Measurements from ENCODE around the gene C5orf15.

The C5orf15 gene

DNA sequence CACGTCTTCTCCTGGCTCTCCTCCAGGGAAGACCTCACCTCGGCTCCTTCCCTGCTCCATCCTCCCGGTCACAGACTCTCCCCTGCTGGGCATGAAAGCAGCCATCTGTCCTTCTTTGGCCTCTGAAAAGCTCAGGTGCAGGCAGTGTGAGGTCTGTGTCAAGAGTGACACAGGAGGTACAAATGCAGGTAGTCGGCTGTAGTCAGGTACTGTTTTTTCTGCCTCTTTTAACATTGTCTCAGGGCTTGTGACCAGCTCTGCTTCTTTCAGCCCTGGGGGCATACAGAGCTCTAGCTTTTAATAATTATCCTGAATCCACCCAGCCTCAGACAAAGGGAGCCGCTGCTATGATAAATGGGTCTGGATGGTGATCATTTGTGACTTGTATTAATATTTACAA, 46.4 kb downstream of the C5orf15 start:
- DNase-seq (ENCODE audit: low spot score), result no peak

DNA sequence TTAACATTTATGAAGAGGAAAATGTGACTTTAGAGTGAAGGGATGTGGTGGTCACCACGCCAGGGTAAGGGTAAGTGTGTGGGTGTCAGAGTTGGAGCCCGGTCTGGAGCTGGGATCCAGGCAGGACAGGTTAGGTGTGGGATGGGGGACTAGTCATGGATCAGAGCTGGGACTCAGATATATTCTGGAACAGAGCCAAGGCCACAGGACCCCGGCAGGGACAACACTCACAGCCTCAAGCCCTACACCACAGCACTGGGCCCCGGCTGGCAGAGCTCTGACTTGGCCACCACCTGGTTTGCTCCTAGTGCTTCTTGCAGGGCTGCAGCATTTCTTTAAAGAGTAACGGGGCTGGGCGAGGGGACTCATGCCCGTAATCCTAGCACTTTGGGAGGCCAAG, 47.4 kb downstream of the C5orf15 start:
- no peak for DNase-seq (ENCODE audit: low spot score)

DNA sequence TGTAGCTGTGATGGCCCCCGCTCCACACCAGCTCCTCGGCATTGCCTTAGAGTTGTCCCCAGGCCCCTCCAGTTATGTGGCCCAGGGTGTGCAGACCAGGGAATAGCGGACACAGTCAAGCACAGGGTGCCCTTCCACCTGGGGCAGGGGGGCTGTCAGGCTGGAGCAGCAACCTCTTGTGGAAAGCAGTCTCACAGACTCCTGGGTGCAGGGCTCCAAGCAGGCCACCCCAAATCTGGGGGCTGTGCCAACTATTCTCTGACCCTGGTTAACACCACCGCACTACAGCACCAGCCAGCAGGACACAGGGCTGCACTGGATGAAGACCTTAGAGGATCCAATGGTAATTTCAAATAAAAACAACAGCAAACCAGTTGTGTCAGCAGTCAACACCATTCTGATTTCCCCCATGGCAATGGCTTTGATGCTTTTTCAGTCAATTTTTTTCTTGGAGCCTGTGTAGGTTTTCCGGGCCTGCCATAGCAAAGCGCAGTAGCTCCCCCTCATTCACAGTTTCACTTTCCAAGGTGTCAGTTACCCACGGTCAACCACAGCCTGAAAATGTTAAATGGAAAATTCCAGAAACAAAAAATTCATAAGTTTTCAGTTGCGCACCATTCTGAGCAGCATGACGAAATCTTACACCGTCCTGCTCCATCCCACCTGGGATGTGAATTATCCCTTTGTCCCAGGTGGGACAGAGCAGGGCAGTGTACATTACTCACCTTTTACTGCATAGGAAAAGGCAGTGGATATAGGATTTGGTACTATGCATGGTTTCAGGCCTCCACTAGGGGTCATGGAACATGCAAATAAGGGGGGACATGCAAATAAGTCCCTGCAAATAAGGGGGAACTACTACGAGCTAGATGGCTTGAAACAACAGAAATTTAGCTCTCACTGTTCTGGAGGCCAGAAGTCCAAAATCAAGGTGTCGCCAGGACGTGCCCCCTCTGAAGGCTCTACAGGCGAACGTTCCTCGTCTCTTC, 49.0 kb downstream of the C5orf15 start:
- no peak for DNase-seq (ENCODE audit: low spot score)

DNA sequence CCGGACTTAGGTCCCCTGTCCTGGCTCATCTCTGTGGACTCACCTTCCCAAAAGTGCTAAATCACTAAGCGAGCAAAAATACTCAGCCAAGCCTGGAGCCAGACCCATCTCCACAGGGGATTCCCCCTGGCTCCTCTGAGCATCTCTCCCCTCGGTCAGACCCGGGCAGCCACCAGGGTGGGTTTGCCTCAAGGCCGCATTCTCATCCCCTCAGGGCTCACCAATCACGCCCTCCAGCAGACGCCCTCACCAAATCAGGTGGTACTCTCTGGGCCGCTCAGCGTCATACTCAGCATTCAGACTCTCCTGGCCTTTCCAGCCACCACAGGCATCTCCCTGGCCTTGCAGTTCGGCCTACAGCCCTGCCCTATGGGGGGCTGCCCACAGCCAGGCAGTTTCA, 49.7 kb downstream of the C5orf15 start:
- no peak for DNase-seq (ENCODE audit: low spot score)

DNA sequence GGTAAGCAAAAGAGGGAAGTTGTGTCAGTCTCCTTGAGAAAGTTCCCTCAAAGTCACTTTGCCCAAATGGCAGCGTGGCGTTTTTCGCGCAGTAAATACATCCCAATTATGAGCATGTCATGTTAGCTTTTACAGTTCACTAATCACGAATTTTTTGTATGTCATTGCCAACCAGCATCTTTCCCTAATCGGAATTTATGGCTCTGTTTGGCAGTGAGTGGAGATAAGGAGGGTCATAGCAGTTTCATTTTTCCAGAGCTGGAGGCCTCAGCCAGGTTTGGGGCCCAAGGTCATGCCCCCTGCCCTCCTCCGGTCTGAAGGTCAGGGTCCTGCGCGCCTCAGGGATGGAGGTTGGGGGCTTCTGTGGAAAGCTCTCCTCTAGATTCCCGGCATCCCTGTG, 50.1 kb downstream of the C5orf15 start:
- DNase-seq (ENCODE audit: low spot score), result no peak

DNA sequence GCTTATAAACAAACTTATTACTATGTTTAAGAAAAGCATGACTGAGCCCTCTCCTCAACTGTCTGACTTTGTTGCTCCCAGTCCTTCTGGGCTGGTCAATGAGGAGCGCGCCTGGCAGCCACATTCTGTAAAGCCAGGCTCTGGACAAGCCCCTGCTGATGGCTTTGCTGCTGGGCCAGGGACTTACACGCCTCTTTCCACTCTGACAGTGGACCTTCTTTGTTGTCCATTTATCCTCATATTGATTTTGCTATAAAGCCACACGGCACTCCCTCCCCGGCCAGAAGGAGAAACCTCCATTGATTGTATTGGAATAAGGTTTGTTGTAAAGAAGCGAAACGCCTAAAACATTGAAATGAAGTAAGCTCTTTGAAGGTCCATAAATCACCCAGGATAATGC, 50.6 kb downstream of the C5orf15 start:
- no peak for DNase-seq (ENCODE audit: low spot score)

DNA sequence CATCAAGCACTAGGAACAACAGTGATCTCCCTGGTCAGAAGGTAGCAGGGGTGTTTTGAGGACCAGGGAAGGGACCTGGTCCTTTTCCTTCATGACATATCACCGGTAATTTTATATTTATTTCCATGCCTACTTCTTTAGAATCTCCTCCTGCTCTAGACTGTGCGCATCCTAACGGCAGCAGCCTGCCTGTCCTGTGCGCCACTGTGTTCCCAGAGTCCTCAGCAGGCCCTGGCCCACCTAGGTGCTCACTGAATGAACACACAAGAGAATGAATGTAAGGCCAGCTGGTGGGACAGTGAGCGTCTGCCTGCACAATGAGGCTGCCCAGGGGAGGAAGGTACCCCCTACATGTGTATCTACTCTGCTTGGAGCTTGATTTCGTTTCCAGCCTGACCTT, 51.5 kb downstream of the C5orf15 start:
- no peak for DNase-seq (ENCODE audit: low spot score)

DNA sequence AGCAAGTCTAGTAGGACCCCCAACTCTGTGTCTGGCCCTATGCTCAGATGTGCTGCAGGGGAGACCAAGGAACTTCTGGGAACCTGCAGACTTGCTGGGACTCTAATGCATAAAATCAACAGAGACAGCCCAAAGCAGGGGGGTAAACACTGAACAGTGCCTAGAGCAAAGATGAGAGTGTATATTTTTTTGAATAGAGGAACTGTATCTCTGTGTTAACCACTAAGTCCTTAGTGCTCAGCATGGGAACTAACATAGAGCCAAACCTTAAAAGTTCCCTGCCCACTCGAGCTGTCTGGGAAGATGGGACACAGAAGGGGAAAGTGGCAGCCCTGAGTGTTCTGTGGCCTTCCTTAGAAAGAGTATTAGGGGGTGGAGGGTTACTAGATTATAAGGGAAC, 51.9 kb downstream of the C5orf15 start:
- DNase-seq (ENCODE audit: low spot score), result no peak

DNA sequence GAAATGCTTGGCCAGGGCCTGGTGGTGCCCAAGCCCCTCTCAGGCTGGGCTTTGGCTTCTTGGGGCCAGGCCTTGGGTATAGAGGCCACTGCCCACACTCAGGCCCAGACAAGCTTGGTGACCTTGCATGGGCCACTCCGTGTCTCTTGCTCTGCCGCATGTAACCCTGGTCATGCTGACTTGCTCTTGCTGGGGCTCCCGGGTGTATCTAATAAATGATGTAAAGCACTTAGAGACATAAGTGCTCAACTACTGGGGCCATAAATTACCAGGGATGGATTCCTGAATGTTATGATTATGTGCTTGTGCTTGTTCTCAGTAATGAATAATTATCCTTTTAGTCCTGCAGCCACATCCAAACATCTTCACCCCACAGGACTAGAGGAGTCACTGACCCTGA, 54.0 kb downstream of the C5orf15 start:
- no peak for DNase-seq (ENCODE audit: low spot score)

DNA sequence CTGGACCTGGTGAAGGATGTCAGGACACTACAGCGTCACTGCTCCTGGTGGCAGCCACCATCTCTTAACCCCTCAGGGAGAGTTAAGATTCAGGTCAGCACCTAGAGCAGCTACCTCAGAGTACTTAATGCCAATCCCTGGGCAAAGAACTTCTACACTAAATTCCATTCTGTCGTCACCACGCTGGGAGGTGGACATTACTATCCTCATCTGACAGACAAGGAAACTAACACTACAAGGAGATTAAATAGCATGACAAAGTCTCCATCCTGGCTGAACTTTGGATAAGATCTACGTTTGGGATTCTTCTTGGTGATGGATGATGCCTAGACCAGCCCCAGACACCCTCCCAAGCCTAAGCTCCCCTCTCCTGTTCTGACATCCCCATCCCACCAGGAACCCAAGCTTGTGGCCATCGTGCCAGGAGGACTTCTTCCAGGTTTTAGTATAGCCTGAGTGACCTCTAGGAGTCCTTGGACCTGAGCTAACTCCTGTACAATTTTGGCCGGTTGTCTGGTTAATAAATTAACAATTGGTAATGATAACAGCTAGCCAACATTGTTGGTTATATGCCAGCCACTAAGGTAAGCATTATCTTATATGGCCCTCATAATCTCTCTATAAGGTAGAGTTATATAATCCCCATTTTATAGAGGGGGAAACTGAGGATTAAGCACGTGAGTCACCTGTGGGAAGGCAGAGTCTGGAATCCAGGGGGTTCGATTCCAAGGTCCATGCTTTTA, 54.8 kb downstream of the C5orf15 start:
- DNase-seq (ENCODE audit: low spot score), result no peak

DNA sequence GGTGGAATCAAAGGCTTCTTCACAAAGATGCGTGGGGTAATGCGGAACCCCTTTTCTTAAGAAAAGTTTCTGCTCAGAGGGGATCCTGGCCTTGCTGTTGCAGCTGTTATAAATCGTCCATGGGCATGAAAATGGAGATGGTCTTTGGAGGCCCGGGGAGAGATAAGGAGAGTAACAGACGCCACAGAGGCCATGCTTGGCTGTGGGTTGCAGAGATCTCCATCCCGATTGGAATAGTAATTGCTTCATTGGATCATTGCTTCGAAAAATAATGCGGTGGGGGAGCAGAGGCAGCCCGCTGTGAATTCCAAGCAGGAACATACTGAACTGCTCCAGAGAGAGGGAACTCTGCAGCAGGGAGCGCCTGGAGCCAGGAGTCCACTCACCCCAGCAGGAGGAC, 55.5 kb downstream of the C5orf15 start:
- DNase-seq (ENCODE audit: low spot score), result no peak

DNA sequence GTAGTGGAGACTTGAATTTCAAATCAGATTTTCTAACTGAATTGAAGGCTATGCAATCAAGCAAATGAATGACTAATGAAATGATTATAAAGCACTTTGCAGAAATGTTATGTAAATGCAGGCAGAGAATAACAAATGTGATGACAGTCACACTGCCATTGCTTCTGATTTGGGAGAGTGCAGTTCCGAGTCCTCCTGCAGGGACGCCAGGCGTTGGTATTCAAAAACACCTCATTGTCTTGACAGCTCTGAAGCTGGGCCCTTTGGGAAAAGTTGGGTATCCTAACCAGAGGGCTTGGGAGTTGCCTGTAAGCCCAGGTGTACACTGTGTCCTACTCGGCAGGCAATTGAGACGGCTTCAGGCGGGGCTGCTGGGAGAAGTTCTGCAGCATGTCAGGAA, 57.9 kb downstream of the C5orf15 start:
- DNase-seq (ENCODE audit: low spot score), result no peak

DNA sequence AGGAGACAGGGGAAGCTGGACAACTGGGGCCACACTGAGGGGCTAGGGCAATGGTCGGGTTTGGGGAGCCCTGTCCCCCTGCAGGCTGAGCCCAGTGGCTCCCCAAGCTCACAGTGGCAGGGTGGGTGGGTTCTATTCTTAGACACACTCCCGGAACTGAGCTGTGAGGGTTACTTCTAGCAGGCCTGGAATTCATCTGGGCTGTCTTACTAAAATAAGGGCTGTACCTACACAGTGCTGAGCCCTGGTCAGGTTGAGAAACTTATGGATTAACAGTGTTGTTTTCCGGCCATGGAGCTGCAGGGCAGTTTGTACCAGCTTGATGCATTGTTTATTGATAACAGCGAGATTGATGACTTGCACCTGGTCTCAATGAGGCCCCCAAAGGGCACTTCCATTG, 58.8 kb downstream of the C5orf15 start:
- DNase-seq (ENCODE audit: low spot score), result no peak

DNA sequence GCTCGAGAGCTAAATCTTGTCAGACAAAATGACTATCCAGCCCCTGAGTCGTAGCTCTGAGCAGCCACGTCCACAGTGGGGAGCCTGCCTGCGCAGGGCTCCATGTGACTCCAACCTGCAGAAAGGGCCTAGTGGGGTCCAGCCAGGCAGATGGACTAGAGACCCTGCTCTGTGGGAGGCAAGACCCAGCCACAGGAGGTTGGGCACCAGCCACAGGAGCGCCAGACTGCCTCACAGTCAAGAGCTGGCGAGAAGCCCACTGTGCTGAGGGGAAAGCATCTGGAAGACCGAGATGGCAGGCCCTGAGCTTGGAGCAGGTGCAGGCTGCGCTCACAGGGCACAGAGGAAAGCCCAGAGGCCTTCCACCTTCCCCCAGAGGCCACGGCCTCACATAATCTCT, 61.4 kb downstream of the C5orf15 start:
- DNase-seq (ENCODE audit: low spot score), result peak; percentile 34

DNA sequence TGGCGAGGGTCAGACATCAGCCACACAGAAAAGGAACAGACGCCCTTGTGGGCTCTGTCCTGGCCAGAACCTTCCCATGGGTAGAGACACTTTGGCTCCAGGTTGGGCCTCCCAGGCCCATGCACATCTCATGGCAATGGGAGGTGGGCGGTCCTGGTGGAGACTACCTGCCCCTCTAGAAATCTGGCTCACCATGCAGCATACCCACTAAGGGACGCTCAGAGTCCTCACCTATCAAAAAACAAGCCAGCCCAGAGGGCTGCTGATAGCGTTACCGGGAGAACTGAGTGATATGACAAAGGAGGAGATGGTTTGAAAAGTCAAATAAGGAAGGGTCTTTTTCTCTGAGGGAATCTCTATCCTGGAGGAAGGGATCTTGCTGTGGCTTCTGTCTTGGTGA, 62.1 kb downstream of the C5orf15 start:
- no peak for DNase-seq (ENCODE audit: low spot score)
